HL-60 (cell line): ENCODE measurements around the gene FHIT.

Source experiments
- GABPA ChIP-seq: IDR thresholded peaks from 2 replicates; pipeline ENCODE4 v1.6.1; 2012; ENCODE audit warnings: low read depth
- POLR2AphosphoS5 ChIP-seq: IDR thresholded peaks from 2 replicates; pipeline ENCODE4 v1.6.1; 2012; ENCODE audit warnings: low read depth
- SPI1 ChIP-seq: IDR thresholded peaks from 2 replicates; pipeline ENCODE4 v1.6.1; 2012; ENCODE audit warnings: low read depth, mild to moderate bottlenecking, borderline replicate concordance
- TF ChIP-seq, protein P1 (sequence below): IDR thresholded peaks from one replicate; pipeline ENCODE4 v1.5.1; 2011; ENCODE audit warnings: low read length, control low read depth, inconsistent platforms; ENCODE audit not compliant: insufficient read depth
- TF ChIP-seq, protein P2 (sequence below): IDR thresholded peaks from 2 replicates; pipeline ENCODE4 v1.6.1; 2012; ENCODE audit warnings: low read depth; ENCODE audit not compliant: insufficient replicate concordance

DNA sequence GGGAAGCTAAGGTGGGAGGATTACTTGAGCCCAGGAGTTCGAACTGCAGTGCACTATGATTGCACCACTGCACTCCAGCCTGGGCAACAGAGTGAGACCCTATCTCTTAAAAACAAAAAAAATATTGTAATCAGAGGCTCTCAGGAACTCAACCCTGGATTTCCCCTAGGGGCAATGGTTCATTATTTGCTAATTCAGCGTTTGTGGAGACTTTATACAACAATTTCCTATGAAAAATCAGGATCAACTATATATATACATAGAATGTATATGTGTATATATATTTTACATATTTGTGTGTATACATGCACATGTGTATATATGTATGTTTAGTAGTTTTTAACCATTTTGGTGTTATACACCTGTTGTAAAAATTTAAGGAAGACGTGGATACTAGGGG is 463.1 kb downstream of the FHIT start:
- TF ChIP-seq, protein P1, sequence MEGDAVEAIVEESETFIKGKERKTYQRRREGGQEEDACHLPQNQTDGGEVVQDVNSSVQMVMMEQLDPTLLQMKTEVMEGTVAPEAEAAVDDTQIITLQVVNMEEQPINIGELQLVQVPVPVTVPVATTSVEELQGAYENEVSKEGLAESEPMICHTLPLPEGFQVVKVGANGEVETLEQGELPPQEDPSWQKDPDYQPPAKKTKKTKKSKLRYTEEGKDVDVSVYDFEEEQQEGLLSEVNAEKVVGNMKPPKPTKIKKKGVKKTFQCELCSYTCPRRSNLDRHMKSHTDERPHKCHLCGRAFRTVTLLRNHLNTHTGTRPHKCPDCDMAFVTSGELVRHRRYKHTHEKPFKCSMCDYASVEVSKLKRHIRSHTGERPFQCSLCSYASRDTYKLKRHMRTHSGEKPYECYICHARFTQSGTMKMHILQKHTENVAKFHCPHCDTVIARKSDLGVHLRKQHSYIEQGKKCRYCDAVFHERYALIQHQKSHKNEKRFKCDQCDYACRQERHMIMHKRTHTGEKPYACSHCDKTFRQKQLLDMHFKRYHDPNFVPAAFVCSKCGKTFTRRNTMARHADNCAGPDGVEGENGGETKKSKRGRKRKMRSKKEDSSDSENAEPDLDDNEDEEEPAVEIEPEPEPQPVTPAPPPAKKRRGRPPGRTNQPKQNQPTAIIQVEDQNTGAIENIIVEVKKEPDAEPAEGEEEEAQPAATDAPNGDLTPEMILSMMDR = no peak
- no peak for TF ChIP-seq POLR2AphosphoS5
- TF ChIP-seq, protein P2, sequence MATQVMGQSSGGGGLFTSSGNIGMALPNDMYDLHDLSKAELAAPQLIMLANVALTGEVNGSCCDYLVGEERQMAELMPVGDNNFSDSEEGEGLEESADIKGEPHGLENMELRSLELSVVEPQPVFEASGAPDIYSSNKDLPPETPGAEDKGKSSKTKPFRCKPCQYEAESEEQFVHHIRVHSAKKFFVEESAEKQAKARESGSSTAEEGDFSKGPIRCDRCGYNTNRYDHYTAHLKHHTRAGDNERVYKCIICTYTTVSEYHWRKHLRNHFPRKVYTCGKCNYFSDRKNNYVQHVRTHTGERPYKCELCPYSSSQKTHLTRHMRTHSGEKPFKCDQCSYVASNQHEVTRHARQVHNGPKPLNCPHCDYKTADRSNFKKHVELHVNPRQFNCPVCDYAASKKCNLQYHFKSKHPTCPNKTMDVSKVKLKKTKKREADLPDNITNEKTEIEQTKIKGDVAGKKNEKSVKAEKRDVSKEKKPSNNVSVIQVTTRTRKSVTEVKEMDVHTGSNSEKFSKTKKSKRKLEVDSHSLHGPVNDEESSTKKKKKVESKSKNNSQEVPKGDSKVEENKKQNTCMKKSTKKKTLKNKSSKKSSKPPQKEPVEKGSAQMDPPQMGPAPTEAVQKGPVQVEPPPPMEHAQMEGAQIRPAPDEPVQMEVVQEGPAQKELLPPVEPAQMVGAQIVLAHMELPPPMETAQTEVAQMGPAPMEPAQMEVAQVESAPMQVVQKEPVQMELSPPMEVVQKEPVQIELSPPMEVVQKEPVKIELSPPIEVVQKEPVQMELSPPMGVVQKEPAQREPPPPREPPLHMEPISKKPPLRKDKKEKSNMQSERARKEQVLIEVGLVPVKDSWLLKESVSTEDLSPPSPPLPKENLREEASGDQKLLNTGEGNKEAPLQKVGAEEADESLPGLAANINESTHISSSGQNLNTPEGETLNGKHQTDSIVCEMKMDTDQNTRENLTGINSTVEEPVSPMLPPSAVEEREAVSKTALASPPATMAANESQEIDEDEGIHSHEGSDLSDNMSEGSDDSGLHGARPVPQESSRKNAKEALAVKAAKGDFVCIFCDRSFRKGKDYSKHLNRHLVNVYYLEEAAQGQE = no peak
- no peak for TF ChIP-seq SPI1
- TF ChIP-seq GABPA = no peak
